Heart left ventricle (tissue), 16 donors: ENCODE measurements around the gene UBE2H. TPM values are rescaled to one million over a fixed set of nuclear protein-coding genes. Genes with fewer than 3 reads are reported as not detected.

Experiments used
- ATAC-seq, 4 donors: fragments of 200-7000 bp; cut with Tn5 transposase; one replicate each; pipeline ENCODE4 v1.9.1; 2020 to 2022; ENCODE audit warnings: moderate library complexity in 4 of 4, mild to moderate bottlenecking in 3 of 4, moderate number of reproducible peaks in 1 of 4
- DNase-seq, 5 donors: peaks; one replicate each; pipeline ENCODE4 v3.0.0-alpha.2; 2020
- H3K27ac ChIP-seq, 12 donors: fragments of 200-600 bp; sonication (generic) in 4 of 12; one replicate each; pipeline versions ENCODE4 v1.5.0 to v1.8.0; 2016 to 2022; ENCODE audit warnings: mild to moderate bottlenecking in 2 of 12
- H3K27me3 ChIP-seq, 9 donors: fragments of 200-600 bp; sonication (generic) in 2 of 9; one replicate each; pipeline versions ENCODE4 v1.5.1 to v1.8.0; 2016 to 2022; ENCODE audit warnings: mild to moderate bottlenecking in 3 of 9
- H3K36me3 ChIP-seq, 9 donors: fragments of 200-600 bp; sonication (generic) in 2 of 9; one replicate each; pipeline versions ENCODE4 v1.5.0 to v1.8.0; 2018 to 2022; ENCODE audit warnings: mild to moderate bottlenecking in 2 of 9
- H3K4me1 ChIP-seq, 12 donors: fragments of 200-600 bp; sonication (generic) in 4 of 12; one replicate each; pipeline versions ENCODE4 v1.5.0 to v1.8.0; 2016 to 2022; ENCODE audit warnings: mild to moderate bottlenecking in 3 of 12
- H3K4me3 ChIP-seq, 12 donors: fragments of 200-600 bp; sonication (generic) in 4 of 12; one replicate each; pipeline versions ENCODE4 v1.5.0 to v1.8.0; 2017 to 2022; ENCODE audit warnings: mild to moderate bottlenecking in 9 of 12, moderate library complexity in 4 of 12
- H3K9me3 ChIP-seq, 12 donors: fragments of 200-600 bp; sonication (generic) in 4 of 12; one replicate each; pipeline versions ENCODE4 v1.5.0 to v1.8.0; 2016 to 2022; ENCODE audit warnings: mild to moderate bottlenecking in 1 of 12
- CTCF ChIP-seq, 12 donors: fragments of 200-600 bp; sonication (generic) in 4 of 12; IDR thresholded peaks; one replicate each; pipeline versions ENCODE4 v1.5.0 to v1.8.0; 2018 to 2022; ENCODE audit warnings: antibody characterized with exemption in 12 of 12, mild to moderate bottlenecking in 5 of 12
- POLR2A ChIP-seq, 2 donors: fragments of 450-650 bp; IDR thresholded peaks; one replicate each; pipeline ENCODE4 v1.6.1; 2017; ENCODE audit warnings: antibody characterized with exemption in 2 of 2, mild to moderate bottlenecking in 2 of 2, moderate library complexity in 2 of 2
- WGBS, 4 donors: extraction: QIAGEN DNeasy Blood & Tissue Kit in 2 of 4; methylation state at CpG; one replicate each; pipeline versions ENCODE4 v1.1.5 to v1.1.7; 2013 to 2018; 5-methylcytosine and 5-hydroxymethylcytosine counted together
- intact Hi-C, 10 donors: fragments of 100-400 bp; cut with DNase I; formaldehyde crosslinking; loops; one replicate each; pipeline versions ENCODE4 v1.11.1 to v1.14.2; 2022
- long read RNA-seq, 3 donors: library from polyadenylated mRNA; unstranded; transcript quantifications; one replicate each; pipeline ENCODE4 v2.0.0, GENCODE V29; 2020 to 2021
- polyA plus RNA-seq, 2 donors: library from polyadenylated mRNA; stranded (reverse); fragments of 200-250 nt; gene quantifications; one replicate each; pipeline ENCODE4 v1.2.3, GENCODE V29; 2013
- total RNA-seq, 9 donors: library from RNA; depleted of rRNA in 2 of 9; stranded (reverse); fragments of >200 nt in 2 of 9; fragmentation: NEBNext Ultra II Directional in 3 of 9; extraction: Animal tissue kit (Norgen Biotek cat#: 25700) in 3 of 9; gene quantifications; one replicate each; pipeline versions ENCODE4 v1.1.0 to v1.2.4, GENCODE V29; 2016 to 2023
- donor health status: ischemic (EF 13 %, LVEDD 7.1; RV severe dilation, severe dysfunction).
- donor health status: healthy with polysubstance abuse.
- donor health status: DM: no; HTN: yes; CAD: no.
- donor health status: DM: no; HTN: no; CAD: no.
- donor health status: ischemic (EF 25% LVEDD 6.9; RV normal size, moderate dysfunction).
- donor health status: ischemic (EF 25% LVEDD 5.7; RV mildly dilated, moderate dysfunction).
- donor health status: healthy.
- donor health status: DM: yes; HTN: yes; CAD: no.
- donor health status: ischemic (EF 35%, LVEDD 5.7; RV mildly dilated, moderate dysfunction).
- donor health status: nonischemic (EF 11% LVEDD 7.7; RV severe dilation, severe dysfunction).
- donor health status: DM: yes; HTN: yes; CAD: no.
- donor health status: PGD.
- donor health status: ischemic (EF 29% LVEDD 5.4; RV normal size, mild dysfunction).
- donor health status: nonischemic (EF 23%, LVEDD 6.1; RV moderate dilation, normal function).

The UBE2H gene
- 100 to 1,000 TPM in 7 of 9 donors, 10 to 100 TPM in 2; 92.8 to 219 (median 130) TPM for total RNA-seq
- 10 to 100 TPM; 46.5 to 56.4 TPM for polyA plus RNA-seq
- long read RNA-seq, donor 1, full-length matches to known transcripts: 190 of 231 reads
- long read RNA-seq, donor 1, partial matches to known transcripts: 7 of 231 reads
- long read RNA-seq, donor 1, other reads (novel, unspliced or antisense): 34 of 231 reads
- long read RNA-seq, donor 2, full-length matches to known transcripts: 21 of 66 reads
- long read RNA-seq, donor 2, partial matches to known transcripts: 8 of 66 reads
- long read RNA-seq, donor 2, other reads (novel, unspliced or antisense): 37 of 66 reads
- long read RNA-seq, donor 3, full-length matches to known transcripts: 215 of 253 reads
- long read RNA-seq, donor 3, partial matches to known transcripts: 6 of 253 reads
- long read RNA-seq, donor 3, other reads (novel, unspliced or antisense): 32 of 253 reads

GRCh38 chr7:129952653-129953560 is at the start of gene UBE2H:
Gene UBE2H (minus strand): TSS chr7:129952960. CDS start chr7:129952555, 405 bp downstream.
- intact Hi-C loops: loop anchor here in 7 of 10 donors (5.0 to 10.0 kb wide), 6 partner anchors 36 to 126 kb away; no protein-coding TSS in a partner anchor
- TF ChIP-seq CTCF (IDR thresholded peaks at IDR 0.05) (no peak), POLR2A (IDR thresholded peaks at IDR 0.05) (peak; percentile 98 to 99)
- peaks cover 0 to 3% (median 0%) of the 10 kb centered on the region in 9 donors for H3K36me3 ChIP-seq

GRCh38 chr7:129998446-129998845 is 45.7 kb upstream of the UBE2H start:
- Histone ChIP-seq H3K4me1 (no peaks in the 10 kb centered on the region), H3K4me3 (no peak overlapping the region), H3K36me3 (no peaks in the 10 kb centered on the region), H3K27ac (no peak overlapping the region), H3K27me3 (no peaks in the 10 kb centered on the region), H3K9me3 (no peaks in the 10 kb centered on the region)
- TF ChIP-seq POLR2A (IDR thresholded peaks at IDR 0.05) (no peak), CTCF (IDR thresholded peaks at IDR 0.05) (no peak)
- intact Hi-C loops: loop anchor here in 1 of 10 donors (10.0 kb wide), 1 partner anchor 164 kb away; no protein-coding TSS in a partner anchor
- WGBS, 4 donors: 80 to 93% (median 91%) methylated on average over 5 of the region's 5 CpGs
- DNase-seq (no peak), ATAC-seq (no peak)

More at GRCh38 chr7:129952653-129953560, at the start of gene UBE2H:
- Histone ChIP-seq H3K4me3 (peak within 1 kb of the TSS; percentile 61 to 99 (median 87)), H3K27me3 (no peaks in the 10 kb centered on the region), H3K4me1 (peaks cover 7 to 39% (median 21%) of the 10 kb centered on the region in 12 donors), H3K27ac (peak within 1 kb of the TSS; percentile 93 to 99 (median 96)), H3K9me3 (no peaks in the 10 kb centered on the region)
- 6 to 14% (median 10%) methylated on average over 23 to 58 of the region's 58 CpGs for WGBS, 4 donors
- ATAC-seq (peak; percentile 83 to 93 (median 86)), DNase-seq (peak; percentile 91 to 97 (median 92))

- Histone ChIP-seq H3K27me3 (no peaks in the 10 kb centered on the region), H3K9me3 (no peaks in the 10 kb centered on the region), H3K27ac (no peak overlapping the region), H3K4me1 (no peaks in the 10 kb centered on the region), H3K36me3 (no peaks in the 10 kb centered on the region), H3K4me3 (no peak overlapping the region)
- ATAC-seq: no peak
- intact Hi-C loops: loop anchor here in 1 of 10 donors (10.0 kb wide), 1 partner anchor 162 kb away; no protein-coding TSS in a partner anchor
- TF ChIP-seq CTCF (IDR thresholded peaks at IDR 0.05) (no peak), POLR2A (IDR thresholded peaks at IDR 0.05) (no peak)
- WGBS, 4 donors: 70 to 76% (median 75%) methylated on average over 5 of the region's 5 CpGs
- DNase-seq: no peak
Observed at GRCh38 chr7:129997285-129997684, 44.5 kb upstream of the UBE2H start.
